Activated CD4-positive, alpha-beta T cell treated with anti-CD3 and anti-CD28 coated beads, Interleukin-2, amount 10 ng/mL, durations not matched to agents 7 days and 5 days (primary cell): Measurements from ENCODE around the gene MFRP. TPM values are rescaled to one million over a fixed set of nuclear protein-coding genes. Genes with fewer than 3 reads are reported as not detected.

Experiments used
- CTCF ChIA-PET: fragments of 350-600 bp; sonication (Branson Sonifier 250); formaldehyde crosslinking; loops from one replicate; lab custom pipeline; 2021; ENCODE audit warnings: antibody characterized with exemption; lab: Charles Lee
- POLR2A ChIA-PET: fragments of 350-600 bp; sonication (Branson Sonifier 250); formaldehyde crosslinking; loops from one replicate; lab custom pipeline; 2021; ENCODE audit warnings: antibody characterized with exemption; lab: Charles Lee
- DNase-seq: peaks from one replicate; pipeline ENCODE4 v3.0.0-alpha.2; 2020
- H3K27ac Mint-ChIP-seq: one replicate; pipeline ENCODE4 v1.8.0; 2021; ENCODE audit warnings: mild to moderate bottlenecking, moderate library complexity, mixed read lengths
- H3K27me3 Mint-ChIP-seq: one replicate; pipeline ENCODE4 v1.8.0; 2021; ENCODE audit warnings: mixed read lengths
- H3K36me3 Mint-ChIP-seq: one replicate; pipeline ENCODE4 v1.8.0; 2021; ENCODE audit warnings: low read depth, mixed read lengths
- H3K4me1 Mint-ChIP-seq: one replicate; pipeline ENCODE4 v1.8.0; 2021; ENCODE audit warnings: mixed read lengths
- H3K4me3 Mint-ChIP-seq: one replicate; pipeline ENCODE4 v1.8.0; 2021; ENCODE audit warnings: mild to moderate bottlenecking, moderate library complexity, mixed read lengths
- H3K9me3 Mint-ChIP-seq: one replicate; pipeline ENCODE4 v1.8.0; 2021; ENCODE audit warnings: mixed read lengths
- total RNA-seq, 2 experiments: library from RNA; stranded (reverse); gene quantifications; one replicate each; pipeline ENCODE4 v1.2.3, GENCODE V29; 2021

The MFRP gene
- total RNA-seq, 2 experiments from 2014 or later, result not detected

GRCh38 chr11:119316016-119316728, 30.3 kb downstream of the MFRP start:
- Mint-ChIP-seq H3K36me3 (no peaks in the 10 kb centered on the region), H3K4me1 (peaks cover 31% of the 10 kb centered on the region), H3K27ac (no peak overlapping the region), H3K9me3 (no peaks in the 10 kb centered on the region), H3K27me3 (peaks cover 43% of the 10 kb centered on the region), H3K4me3 (peak overlapping the region; percentile 48)
- POLR2A ChIA-PET, result no interaction called here
- no peak for DNase-seq
- CTCF ChIA-PET, result interaction anchor here (1.1 to 3.2 kb wide), 6 partner anchors 8 to 85 kb away, joined by 3 to 15 read pairs (median 5); no protein-coding TSS in a partner anchor

DNA sequence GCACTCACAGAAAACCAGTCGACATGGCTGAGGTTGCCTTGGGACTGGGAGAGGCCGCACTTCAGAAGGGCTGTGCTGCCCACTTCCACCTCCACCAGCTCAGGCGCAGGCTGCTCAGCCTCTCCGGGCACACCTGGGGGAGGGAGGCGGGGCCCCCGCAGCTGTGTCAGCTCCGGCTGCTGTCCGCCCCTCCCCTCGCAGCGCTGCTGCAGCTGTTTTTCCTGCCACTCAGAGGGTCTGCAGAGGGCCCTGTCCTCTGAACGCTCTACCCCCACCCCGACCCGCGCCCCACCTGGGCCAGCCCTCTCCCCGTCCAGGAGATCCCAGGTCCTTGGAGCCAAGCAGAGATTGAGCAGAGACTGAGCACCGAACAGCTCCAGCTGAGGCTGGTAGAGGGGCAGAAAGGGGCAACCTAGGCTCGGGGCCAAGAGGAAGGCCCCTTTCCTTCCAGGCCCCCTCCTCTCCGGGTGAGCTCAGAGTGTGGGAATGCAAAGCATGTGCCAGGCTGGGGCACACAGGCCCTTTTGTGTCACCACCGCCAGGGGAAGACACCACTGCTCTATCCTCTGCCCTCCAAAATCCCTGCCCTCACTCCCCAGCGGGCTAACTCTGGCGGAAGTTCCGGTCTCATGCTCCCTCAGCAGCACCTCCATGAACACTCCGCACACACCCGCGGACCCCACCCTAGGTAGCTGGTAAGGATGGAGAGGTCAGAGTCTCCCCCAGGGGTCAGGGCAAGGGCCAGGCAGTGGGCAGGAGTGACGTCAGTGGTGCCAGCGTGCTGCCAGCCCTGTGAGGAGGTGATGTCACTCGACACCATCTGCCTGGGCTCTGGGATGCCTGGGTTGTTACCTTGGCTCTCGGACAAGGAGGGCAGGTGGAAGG, 31.1 kb downstream of the MFRP start:
- peak; percentile 51 for DNase-seq
- ChIA-PET CTCF (interaction anchor here (0.5 to 3.2 kb wide), 6 partner anchors 8 to 61 kb away, joined by 3 to 15 read pairs (median 5); no protein-coding TSS in a partner anchor), POLR2A (no interaction called here)
- Mint-ChIP-seq H3K36me3 (no peaks in the 10 kb centered on the region), H3K4me3 (peak overlapping the region; percentile 47), H3K9me3 (no peaks in the 10 kb centered on the region), H3K4me1 (peaks cover 31% of the 10 kb centered on the region), H3K27me3 (peaks cover 43% of the 10 kb centered on the region), H3K27ac (no peak overlapping the region)

DNA sequence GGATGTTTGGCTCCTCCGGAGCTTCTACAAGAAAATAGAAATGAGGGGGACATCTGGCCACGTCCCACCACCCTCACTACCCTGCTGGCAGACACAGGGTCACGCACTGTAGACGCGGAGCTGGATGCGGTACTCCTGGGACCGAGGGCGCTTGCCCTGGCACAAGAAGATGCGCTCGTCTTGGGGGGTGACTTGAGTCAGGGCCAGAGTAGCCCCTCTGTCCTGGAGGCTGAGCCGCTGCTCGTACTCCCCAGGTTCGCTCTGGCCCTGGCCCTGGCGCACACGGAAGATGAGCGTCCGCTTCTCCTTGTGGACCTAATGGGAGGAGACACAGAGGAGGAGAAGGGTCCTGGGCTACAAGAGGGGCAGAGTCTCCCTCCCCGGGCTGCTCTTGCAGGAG, 31.8 kb downstream of the MFRP start:
- POLR2A ChIA-PET, result no interaction called here
- Mint-ChIP-seq H3K4me1 (peaks cover 28% of the 10 kb centered on the region), H3K36me3 (no peaks in the 10 kb centered on the region), H3K27me3 (peaks cover 40% of the 10 kb centered on the region), H3K4me3 (no peak overlapping the region), H3K9me3 (no peaks in the 10 kb centered on the region), H3K27ac (no peak overlapping the region)
- DNase-seq, result no peak
- CTCF ChIA-PET, result interaction anchor here (1.1 to 3.2 kb wide), 5 partner anchors 9 to 62 kb away, joined by 3 to 15 read pairs (median 5); no protein-coding TSS in a partner anchor

GRCh38 chr11:119310682-119311052, 35.8 kb downstream of the MFRP start:
- H3K4me3 Mint-ChIP-seq, result no peak overlapping the region
- DNase-seq, result no peak
- H3K27ac Mint-ChIP-seq, result no peak overlapping the region
- peaks cover 29% of the 10 kb centered on the region for H3K4me1 Mint-ChIP-seq
- POLR2A ChIA-PET, result no interaction called here
- H3K36me3 Mint-ChIP-seq, result peaks cover 4% of the 10 kb centered on the region
- CTCF ChIA-PET, result interaction anchor here (8.9 kb wide), 1 partner anchor 11 kb away, joined by 80 read pairs; no protein-coding TSS in a partner anchor
- H3K27me3 Mint-ChIP-seq, result peaks cover 11% of the 10 kb centered on the region
- H3K9me3 Mint-ChIP-seq, result no peaks in the 10 kb centered on the region

DNA sequence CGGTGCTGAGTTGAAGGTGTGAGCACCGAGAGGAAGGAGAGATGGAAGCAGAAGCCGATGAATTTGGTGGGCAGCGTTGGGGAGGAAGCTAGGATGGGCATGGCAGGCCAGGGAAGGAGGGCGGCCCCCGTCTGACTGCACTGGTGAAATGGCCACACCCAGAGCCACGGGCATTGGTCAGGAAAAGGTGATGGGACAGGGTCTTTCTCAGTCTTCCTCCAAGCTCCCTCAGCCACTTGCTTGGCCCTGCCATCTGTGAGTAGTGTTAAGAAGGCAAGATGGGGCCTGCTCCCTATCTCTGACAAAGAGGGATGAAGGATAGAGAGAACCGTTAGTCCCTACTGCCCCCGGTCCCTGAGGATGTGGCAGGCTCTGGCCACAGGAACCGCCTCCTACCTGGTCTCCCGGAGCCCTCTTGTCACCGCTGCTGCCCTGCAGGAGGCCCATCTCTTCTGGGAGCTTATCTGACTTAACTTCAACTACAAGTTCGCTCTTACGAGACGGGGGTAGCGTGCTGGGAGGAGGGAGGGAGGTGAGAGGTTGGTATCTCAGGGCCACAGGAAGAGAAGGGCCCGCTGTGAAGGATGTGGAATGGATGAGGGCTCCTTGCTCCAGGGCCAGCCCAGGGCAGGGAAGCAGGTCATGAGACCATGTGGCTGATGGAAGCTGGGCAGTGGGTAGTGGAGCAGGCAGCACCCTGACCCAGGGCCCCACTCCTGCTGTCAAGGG, 36.4 kb downstream of the MFRP start:
- Mint-ChIP-seq H3K27me3 (peaks cover 6% of the 10 kb centered on the region), H3K9me3 (no peaks in the 10 kb centered on the region), H3K27ac (no peak overlapping the region), H3K36me3 (peaks cover 7% of the 10 kb centered on the region), H3K4me1 (peaks cover 29% of the 10 kb centered on the region), H3K4me3 (peak overlapping the region; percentile 15)
- POLR2A ChIA-PET, result no interaction called here
- CTCF ChIA-PET, result interaction anchor here (8.9 kb wide), 1 partner anchor 11 kb away, joined by 80 read pairs; no protein-coding TSS in a partner anchor
- DNase-seq, result no peak

GRCh38 chr11:119309411-119309810, 37.1 kb downstream of the MFRP start:
- no peak overlapping the region for H3K27ac Mint-ChIP-seq

GRCh38 chr11:119307974-119308373, 38.5 kb downstream of the MFRP start:
- H3K36me3 Mint-ChIP-seq, result peaks cover 21% of the 10 kb centered on the region
- ChIA-PET POLR2A (no interaction called here), CTCF (interaction anchor here (0.5 to 8.9 kb wide), 6 partner anchors 7 to 1344 kb away, joined by 3 to 80 read pairs (median 4); no protein-coding TSS in a partner anchor)
- no peaks in the 10 kb centered on the region for H3K9me3 Mint-ChIP-seq
- H3K27ac Mint-ChIP-seq, result no peak overlapping the region
- DNase-seq, result no peak
- no peak overlapping the region for H3K4me3 Mint-ChIP-seq
- H3K27me3 Mint-ChIP-seq, result no peaks in the 10 kb centered on the region
- H3K4me1 Mint-ChIP-seq, result peaks cover 31% of the 10 kb centered on the region

More at GRCh38 chr11:119309411-119309810, 37.1 kb downstream of the MFRP start:
- Mint-ChIP-seq H3K36me3 (peaks cover 10% of the 10 kb centered on the region), H3K4me3 (peak overlapping the region; percentile 15), H3K9me3 (no peaks in the 10 kb centered on the region), H3K27me3 (peaks cover 4% of the 10 kb centered on the region), H3K4me1 (peaks cover 30% of the 10 kb centered on the region)
- ChIA-PET POLR2A (no interaction called here), CTCF (interaction anchor here (1.0 to 8.9 kb wide), 3 partner anchors 12 to 59 kb away, joined by 3 to 80 read pairs (median 6); no protein-coding TSS in a partner anchor)
- DNase-seq, result no peak

GRCh38 chr11:119307219-119307618, 39.3 kb downstream of the MFRP start:
- ChIA-PET POLR2A (no interaction called here), CTCF (interaction anchor here (0.6 to 8.9 kb wide), 2 partner anchors 8 to 14 kb away, joined by 3 to 80 read pairs; no protein-coding TSS in a partner anchor)
- Mint-ChIP-seq H3K27ac (peak overlapping the region; percentile 11), H3K4me3 (no peak overlapping the region), H3K36me3 (peaks cover 25% of the 10 kb centered on the region), H3K4me1 (peaks cover 31% of the 10 kb centered on the region), H3K27me3 (no peaks in the 10 kb centered on the region), H3K9me3 (no peaks in the 10 kb centered on the region)
- DNase-seq, result no peak

- ChIA-PET CTCF (interaction anchor here (1.9 to 8.9 kb wide), 2 partner anchors 9 to 15 kb away, joined by 5 to 80 read pairs; no protein-coding TSS in a partner anchor), POLR2A (no interaction called here)
- Mint-ChIP-seq H3K9me3 (no peaks in the 10 kb centered on the region), H3K27me3 (no peaks in the 10 kb centered on the region), H3K27ac (peak overlapping the region; percentile 87), H3K36me3 (peaks cover 28% of the 10 kb centered on the region), H3K4me1 (peaks cover 31% of the 10 kb centered on the region), H3K4me3 (no peak overlapping the region)
- peak; percentile 40 for DNase-seq
Measured at GRCh38 chr11:119306373-119306890, 40.1 kb downstream of the MFRP start.

DNA sequence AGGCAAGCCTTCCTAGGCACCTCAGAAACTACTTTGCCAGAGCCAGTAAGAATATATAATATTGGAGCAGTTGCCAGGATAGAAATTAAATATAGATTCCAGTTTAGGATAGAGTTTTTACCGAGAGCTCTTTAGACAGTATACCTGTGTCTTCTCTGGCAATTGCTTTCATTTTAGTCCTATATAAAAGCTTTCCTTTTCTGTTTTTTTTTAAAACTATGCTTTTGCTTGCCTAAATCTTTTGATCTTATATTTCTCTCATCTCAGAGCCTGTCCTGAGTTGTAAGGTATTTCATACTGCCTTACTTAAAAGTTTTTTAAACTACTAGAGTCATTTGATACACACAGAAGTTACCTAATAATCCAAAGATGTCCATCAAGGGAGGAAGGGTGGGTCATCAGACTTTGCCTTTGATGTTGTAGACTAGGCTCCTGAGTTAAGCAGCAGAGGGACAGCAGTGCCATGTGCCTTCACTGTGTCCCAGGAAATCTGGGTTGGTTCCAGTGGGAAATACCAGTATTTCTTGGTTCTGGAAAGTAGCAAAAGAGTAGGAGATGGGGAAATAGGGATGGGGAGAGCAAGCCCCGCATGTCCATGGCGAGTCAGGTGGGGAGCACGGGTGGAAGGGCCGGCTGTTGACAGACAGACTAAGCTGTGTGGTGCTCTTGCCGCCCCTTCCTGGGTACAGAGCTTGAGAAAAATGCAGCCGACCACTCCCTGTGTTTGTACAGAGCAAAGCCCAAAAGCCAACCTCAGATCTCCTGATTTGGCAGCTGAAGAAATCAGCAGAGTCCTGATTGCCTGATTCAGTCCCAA, 40.7 kb downstream of the MFRP start:
- ChIA-PET POLR2A (no interaction called here), CTCF (interaction anchor here (1.9 to 8.9 kb wide), 2 partner anchors 10 to 15 kb away, joined by 5 to 80 read pairs; no protein-coding TSS in a partner anchor)
- no peaks in the 10 kb centered on the region for H3K9me3 Mint-ChIP-seq
- DNase-seq, result no peak
- H3K4me3 Mint-ChIP-seq, result no peak overlapping the region
- peak overlapping the region; percentile 81 for H3K27ac Mint-ChIP-seq
- H3K27me3 Mint-ChIP-seq, result no peaks in the 10 kb centered on the region
- peaks cover 34% of the 10 kb centered on the region for H3K36me3 Mint-ChIP-seq
- peaks cover 33% of the 10 kb centered on the region for H3K4me1 Mint-ChIP-seq

- Mint-ChIP-seq H3K9me3 (no peaks in the 10 kb centered on the region), H3K4me3 (no peak overlapping the region), H3K4me1 (peaks cover 31% of the 10 kb centered on the region), H3K27me3 (no peaks in the 10 kb centered on the region), H3K27ac (no peak overlapping the region), H3K36me3 (peaks cover 52% of the 10 kb centered on the region)
- CTCF ChIA-PET, result interaction anchor here (0.5 to 8.9 kb wide), 3 partner anchors 18 to 538 kb away, joined by 4 to 80 read pairs (median 7); no protein-coding TSS in a partner anchor
- DNase-seq, result no peak
- POLR2A ChIA-PET, result no interaction called here
Measured at GRCh38 chr11:119303227-119303718, 43.2 kb downstream of the MFRP start.
